WTC11 (cell line): ENCODE data around the gene LMOD1.

Experiments used
- CREB1 ChIP-seq: sonication (generic); formaldehyde crosslinking; IDR thresholded peaks from 2 replicates; pipeline ENCODE4 v1.8.0; 2023; ENCODE audit warnings: mild to moderate bottlenecking, missing genetic modification reagents
- CTCF ChIP-seq: fragments of 200-600 bp; IDR thresholded peaks from 2 replicates; pipeline ENCODE4 v1.8.0; 2022; ENCODE audit warnings: antibody characterized with exemption
- KAT7 ChIP-seq: sonication (generic); formaldehyde crosslinking; IDR thresholded peaks from 2 replicates; pipeline ENCODE4 v1.8.1; 2023; ENCODE audit warnings: missing genetic modification reagents, mild to moderate bottlenecking, borderline replicate concordance
- MLX ChIP-seq: sonication (generic); formaldehyde crosslinking; IDR thresholded peaks from 2 replicates; pipeline ENCODE4 v1.8.1; 2023; ENCODE audit warnings: mild to moderate bottlenecking, missing genetic modification reagents, moderate library complexity
- PRDM15 ChIP-seq: sonication (generic); formaldehyde crosslinking; IDR thresholded peaks from 2 replicates; pipeline ENCODE4 v1.8.0; 2022; ENCODE audit warnings: missing genetic modification reagents
- USF2 ChIP-seq: sonication (generic); formaldehyde crosslinking; IDR thresholded peaks from 2 replicates; pipeline ENCODE4 v1.8.1; 2023; ENCODE audit warnings: mild to moderate bottlenecking, missing genetic modification reagents, moderate library complexity
- ZNF263 ChIP-seq: sonication (generic); formaldehyde crosslinking; IDR thresholded peaks from 2 replicates; pipeline ENCODE4 v1.8.1; 2022; ENCODE audit warnings: low read depth, mild to moderate bottlenecking, moderate library complexity, missing genetic modification reagents
- ZNF423 ChIP-seq: fragments of 250-450 bp; sonication (Bioruptor Pico); IDR thresholded peaks from 2 replicates; pipeline ENCODE4 v2.1.2; 2022; ENCODE audit warnings: mild to moderate bottlenecking, moderate library complexity

DNA sequence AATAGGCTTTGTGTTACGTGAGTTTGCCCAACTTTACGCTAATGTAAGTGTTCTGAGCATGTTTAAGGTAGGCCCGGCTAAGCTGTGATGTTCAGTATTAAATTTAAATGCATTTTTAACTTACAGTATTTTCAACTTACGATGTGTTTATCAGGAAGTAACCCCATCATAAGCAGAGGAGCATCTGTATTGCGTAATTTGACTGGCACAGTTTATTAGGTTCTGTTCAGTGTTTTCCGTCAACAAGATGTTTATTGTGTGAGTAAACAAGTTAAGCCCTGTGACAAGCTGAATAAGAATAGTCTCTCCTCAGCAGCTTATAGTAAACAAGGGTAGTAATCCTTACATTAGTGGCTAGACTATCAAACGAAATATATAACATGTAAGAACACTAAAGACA, 84.9 kb downstream of the LMOD1 start:
- TF ChIP-seq ZNF423 (CRISPR knock-in tag), result no peak
- no peak for TF ChIP-seq USF2 (CRISPR knock-in tag)
- TF ChIP-seq CREB1, result no peak
- TF ChIP-seq CTCF, result no peak
- no peak for TF ChIP-seq KAT7 (CRISPR knock-in tag)
- no peak for TF ChIP-seq PRDM15
- TF ChIP-seq ZNF263 (CRISPR knock-in tag), result no peak
- no peak for TF ChIP-seq MLX (CRISPR knock-in tag)
